Thyroid gland (tissue), 4 donors: ENCODE data around the gene BTBD9. TPM values are rescaled to one million over a fixed set of nuclear protein-coding genes. Genes with fewer than 3 reads are reported as not detected.

Experiments used
- DNase-seq, 2 donors: peaks; one replicate each; pipeline ENCODE4 v3.0.0-alpha.2; 2019
- H3K27ac ChIP-seq, 3 donors: fragments of 200-600 bp; sonication (generic); 1 replicate in 2 of 3; 2 replicates in 1 of 3; pipeline ENCODE4 v1.5.1; 2016 to 2019; ENCODE audit warnings: mild to moderate bottlenecking in 1 of 3, moderate library complexity in 1 of 3
- H3K27me3 ChIP-seq: fragments of 200-600 bp; sonication (generic); one replicate; pipeline ENCODE4 v1.5.1; 2019
- H3K36me3 ChIP-seq, 2 donors: fragments of 200-600 bp; sonication (generic); one replicate each; pipeline ENCODE4 v1.5.1; 2016 to 2019
- H3K4me1 ChIP-seq, 2 donors: fragments of 200-600 bp; sonication (generic); one replicate each; pipeline ENCODE4 v1.5.1; 2017 to 2019
- H3K4me3 ChIP-seq, 3 donors: fragments of 200-600 bp; sonication (generic); replicated peaks in 1 of 3; 1 replicate in 2 of 3; 2 replicates in 1 of 3; pipeline ENCODE4 v1.5.1; 2016; ENCODE audit warnings: mild to moderate bottlenecking in 1 of 3
- H3K9me3 ChIP-seq: fragments of 200-600 bp; sonication (generic); one replicate; pipeline ENCODE4 v1.5.1; 2017
- CTCF ChIP-seq, 6 experiments: fragments of 200-600 bp in 3 of 6; fragments of 450-650 bp in 3 of 6; sonication (generic) in 3 of 6; IDR thresholded peaks; one replicate each; pipeline ENCODE4 v1.5.1; 2016 to 2019; ENCODE audit warnings: antibody characterized with exemption in 6 of 6, mild to moderate bottlenecking in 2 of 6, inconsistent platforms in 1 of 6, moderate library complexity in 1 of 6
- POLR2A ChIP-seq, 2 donors: fragments of 450-650 bp; IDR thresholded peaks; one replicate each; pipeline ENCODE4 v1.6.1; 2017; ENCODE audit warnings: antibody characterized with exemption in 2 of 2, mild to moderate bottlenecking in 2 of 2, moderate library complexity in 1 of 2
- WGBS, 2 donors: methylation state at CpG; one replicate each; pipeline ENCODE4 v1.1.5; 2017; 5-methylcytosine and 5-hydroxymethylcytosine counted together
- intact Hi-C: fragments of 100-400 bp; cut with DNase I; formaldehyde crosslinking; loops from one replicate; pipeline ENCODE4 v1.15.1; 2023
- total RNA-seq, 4 donors: library from RNA; depleted of rRNA; stranded (reverse); fragments of >200 nt; gene quantifications; one replicate each; pipeline ENCODE4 v1.2.3, GENCODE V29; 2016

Gene BTBD9
- total RNA-seq, 4 donors from 2014 or later, result 17.3 to 32.0 (median 27.4) TPM

GRCh38 chr6:38213251-38213658 is 426.5 kb downstream of the BTBD9 start:
- no peaks in the 10 kb centered on the region for H3K9me3 ChIP-seq
- no peak for DNase-seq
- no peaks in the 10 kb centered on the region for H3K27me3 ChIP-seq
- no peaks in the 10 kb centered on the region for H3K36me3 ChIP-seq
- H3K4me3 ChIP-seq, result no peak overlapping the region
- H3K4me1 ChIP-seq, result peaks cover 31 to 34% of the 10 kb centered on the region in 2 donors
- TF ChIP-seq CTCF (IDR thresholded peaks at IDR 0.05), result no peak
- no peak for TF ChIP-seq POLR2A (IDR thresholded peaks at IDR 0.05)
- 78 to 83% methylated on average over 2 of the region's 2 CpGs for WGBS, 2 donors
- intact Hi-C loops, result no loop called here
- H3K27ac ChIP-seq, result peak overlapping the region in 2 of 3 donors; percentile 44 to 56

GRCh38 chr6:38212579-38212978 is 427.1 kb downstream of the BTBD9 start:
- DNase-seq, result peak in 1 of 2 donors; percentile 11

GRCh38 chr6:38212116-38212515 is 427.6 kb downstream of the BTBD9 start:
- H3K27ac ChIP-seq, result peak overlapping the region in 1 of 3 donors; percentile 56
- peaks cover 31 to 36% of the 10 kb centered on the region in 2 donors for H3K4me1 ChIP-seq
- no peaks in the 10 kb centered on the region for H3K9me3 ChIP-seq
- DNase-seq, result no peak
- intact Hi-C loops, result no loop called here
- H3K27me3 ChIP-seq, result no peaks in the 10 kb centered on the region
- WGBS, 2 donors, result 94 to 95% methylated on average over 2 to 3 of the region's 3 CpGs
- H3K36me3 ChIP-seq, result no peaks in the 10 kb centered on the region
- no peak overlapping the region for H3K4me3 ChIP-seq
- TF ChIP-seq POLR2A (IDR thresholded peaks at IDR 0.05) (no peak), CTCF (IDR thresholded peaks at IDR 0.05) (no peak)

More at GRCh38 chr6:38212579-38212978, 427.1 kb downstream of the BTBD9 start:
- intact Hi-C loops, result no loop called here
- Histone ChIP-seq H3K4me1 (peaks cover 31 to 34% of the 10 kb centered on the region in 2 donors), H3K9me3 (no peaks in the 10 kb centered on the region), H3K4me3 (no peak overlapping the region), H3K36me3 (no peaks in the 10 kb centered on the region), H3K27ac (peak overlapping the region in 2 of 3 donors; percentile 44 to 56), H3K27me3 (no peaks in the 10 kb centered on the region)
- 52 to 66% methylated on average over 5 of the region's 5 CpGs for WGBS, 2 donors
- TF ChIP-seq CTCF (IDR thresholded peaks at IDR 0.05) (no peak), POLR2A (IDR thresholded peaks at IDR 0.05) (no peak)

- TF ChIP-seq POLR2A (IDR thresholded peaks at IDR 0.05), result no peak
- TF ChIP-seq CTCF (IDR thresholded peaks at IDR 0.05), result no peak
- intact Hi-C loops, result no loop called here
- no peaks in the 10 kb centered on the region for H3K27me3 ChIP-seq
- no peaks in the 10 kb centered on the region for H3K36me3 ChIP-seq
- 72 to 75% methylated on average over 18 of the region's 18 CpGs for WGBS, 2 donors
- no peaks in the 10 kb centered on the region for H3K9me3 ChIP-seq
- no peak overlapping the region for H3K4me3 ChIP-seq
- no peak overlapping the region for H3K27ac ChIP-seq
- H3K4me1 ChIP-seq, result peaks cover 23 to 29% of the 10 kb centered on the region in 2 donors
- no peak for DNase-seq
These were observed 430.1 kb downstream of the BTBD9 start for GRCh38 chr6:38209371-38210260.

- Histone ChIP-seq H3K27me3 (no peaks in the 10 kb centered on the region), H3K27ac (no peak overlapping the region), H3K4me1 (peaks cover 11 to 15% of the 10 kb centered on the region in 2 donors), H3K36me3 (no peaks in the 10 kb centered on the region), H3K9me3 (no peaks in the 10 kb centered on the region), H3K4me3 (no peak overlapping the region)
- TF ChIP-seq POLR2A (IDR thresholded peaks at IDR 0.05), result no peak
- TF ChIP-seq CTCF (IDR thresholded peaks at IDR 0.05), result no peak
- 83 to 92% methylated on average over 8 of the region's 8 CpGs for WGBS, 2 donors
- no peak for DNase-seq
- intact Hi-C loops, result no loop called here
These were observed 431.7 kb downstream of the BTBD9 start for GRCh38 chr6:38208028-38208427.
